HepG2 (cell line): ENCODE results near the gene SGO1. TPM values are rescaled to one million over a fixed set of nuclear protein-coding genes. Genes with fewer than 3 reads are reported as not detected.
A peak's percentile ranks its signal among the peaks of the same experiment; 100 is the strongest.

Source experiments
- CBX5 ChIP-seq: sonication (generic); formaldehyde crosslinking; IDR thresholded peaks from 2 replicates; pipeline ENCODE4 v1.4.0; 2020; ENCODE audit warnings: missing genetic modification reagents, borderline replicate concordance
- FOXK2 ChIP-seq: fragments of 450-650 bp; IDR thresholded peaks from 2 replicates; pipeline ENCODE4 v1.6.1; 2016
- GATAD2A ChIP-seq: IDR thresholded peaks from 2 replicates; pipeline ENCODE4 v1.6.1; 2016
- ISX ChIP-seq: sonication (generic); formaldehyde crosslinking; conservative IDR thresholded peaks from 2 replicates; pipeline ENCODE4 v1.5.0; 2020; ENCODE audit warnings: missing genetic modification reagents
- MBD4 ChIP-seq: IDR thresholded peaks from 2 replicates; pipeline ENCODE4 v1.6.1; 2012; ENCODE audit warnings: low read length, inconsistent platforms, borderline replicate concordance
- MIER3 ChIP-seq: IDR thresholded peaks from 2 replicates; pipeline ENCODE4 v1.6.1; 2016; ENCODE audit warnings: missing compliant biosample characterization, borderline replicate concordance
- NFIB ChIP-seq: sonication (generic); formaldehyde crosslinking; IDR thresholded peaks from 2 replicates; pipeline ENCODE4 v1.9.0; 2021; ENCODE audit warnings: missing genetic modification reagents, mild to moderate bottlenecking, borderline replicate concordance
- REXO4 ChIP-seq: sonication (generic); formaldehyde crosslinking; IDR thresholded peaks from 2 replicates; pipeline ENCODE4 v1.8.0; 2022; ENCODE audit warnings: missing genetic modification reagents, mild to moderate bottlenecking, borderline replicate concordance
- SRSF1 ChIP-seq: fragments of 200-400 bp; formaldehyde crosslinking; optimal IDR thresholded peaks from 2 replicates; pipeline ENCODE3; 2017; ENCODE audit warnings: mild to moderate bottlenecking, low read depth, low read length, moderate library complexity
- SRSF4 ChIP-seq: fragments of 200-400 bp; formaldehyde crosslinking; IDR thresholded peaks from one replicate; pipeline ENCODE4 v1.6.1; 2018; ENCODE audit warnings: mild to moderate bottlenecking, low read depth, low read length, moderate library complexity; ENCODE audit not compliant: poor library complexity, severe bottlenecking
- ZBTB38 ChIP-seq: sonication (generic); formaldehyde crosslinking; IDR thresholded peaks from 2 replicates; pipeline ENCODE4 v1.5.1; 2020; ENCODE audit warnings: mild to moderate bottlenecking, missing genetic modification reagents
- ZNF136 ChIP-seq: sonication (generic); formaldehyde crosslinking; IDR thresholded peaks from 2 replicates; pipeline ENCODE4 v1.8.1; 2022; ENCODE audit warnings: low read depth, mild to moderate bottlenecking, moderate library complexity, missing genetic modification reagents
- ZNF224 ChIP-seq: sonication (generic); formaldehyde crosslinking; IDR thresholded peaks from 2 replicates; pipeline ENCODE4 v1.5.0; 2020; ENCODE audit warnings: mild to moderate bottlenecking, missing genetic modification reagents
- ZNF543 ChIP-seq: sonication (generic); formaldehyde crosslinking; IDR thresholded peaks from 2 replicates; pipeline ENCODE4 v1.4.0; 2020; ENCODE audit warnings: mild to moderate bottlenecking, missing genetic modification reagents
- ZNF605 ChIP-seq: sonication (generic); formaldehyde crosslinking; IDR thresholded peaks from 2 replicates; pipeline ENCODE4 v1.8.0; 2022; ENCODE audit warnings: mild to moderate bottlenecking, missing genetic modification reagents
- ZNF616 ChIP-seq: sonication (generic); formaldehyde crosslinking; IDR thresholded peaks from 2 replicates; pipeline ENCODE4 v1.5.0; 2020; ENCODE audit warnings: low read depth, mild to moderate bottlenecking, missing genetic modification reagents
- ZNF850 ChIP-seq: sonication (generic); formaldehyde crosslinking; conservative IDR thresholded peaks from 2 replicates; pipeline ENCODE4 v1.9.0; 2021; ENCODE audit warnings: mild to moderate bottlenecking, missing genetic modification reagents
- polyA plus RNA-seq, 8 experiments: library from polyadenylated mRNA; depleted of rRNA in 3 of 8; stranded (reverse) in 7 of 8; unstranded in 1 of 8; fragments of >200 nt; fragmentation: Illumina TruSeq in 4 of 8; extraction: Trizol in 4 of 8; gene quantifications; 2 replicates each; pipeline versions ENCODE4 v1.2.1 to v1.2.3, GENCODE V29; 2011 to 2016; ENCODE audit warnings: low read depth in 4 of 8, missing spikeins in 1 of 8, mixed read lengths in 1 of 8; ENCODE audit not compliant: insufficient read depth in 1 of 8
- total RNA-seq, 5 experiments: library from RNA; depleted of rRNA; stranded (reverse); fragments of >200 nt; fragmentation: Illumina TruSeq; extraction: Trizol; gene quantifications; 2 replicates each; pipeline ENCODE4 v1.2.3, GENCODE V29; 2016; ENCODE audit warnings: low read depth in 1 of 5
- TF ChIP-seq, protein P1 (sequence below): fragments of 450-650 bp; IDR thresholded peaks from 2 replicates; pipeline ENCODE4 v1.6.1; 2017; ENCODE audit warnings: mild to moderate bottlenecking
- TF ChIP-seq, protein P2 (sequence below): fragments of 450-650 bp; IDR thresholded peaks from 2 replicates; pipeline ENCODE4 v1.6.1; 2016
- TF ChIP-seq, protein P3 (sequence below): sonication (generic); formaldehyde crosslinking; conservative IDR thresholded peaks from 2 replicates; pipeline ENCODE4 v1.4.0; 2020; ENCODE audit warnings: missing genetic modification reagents

The SGO1 gene
- total and polyA plus RNA-seq, 2 of the 13 experiments (the other 11 are each of a cell fraction or from before 2014, with no cell fraction given) = 2.1 to 16.1 TPM

DNA sequence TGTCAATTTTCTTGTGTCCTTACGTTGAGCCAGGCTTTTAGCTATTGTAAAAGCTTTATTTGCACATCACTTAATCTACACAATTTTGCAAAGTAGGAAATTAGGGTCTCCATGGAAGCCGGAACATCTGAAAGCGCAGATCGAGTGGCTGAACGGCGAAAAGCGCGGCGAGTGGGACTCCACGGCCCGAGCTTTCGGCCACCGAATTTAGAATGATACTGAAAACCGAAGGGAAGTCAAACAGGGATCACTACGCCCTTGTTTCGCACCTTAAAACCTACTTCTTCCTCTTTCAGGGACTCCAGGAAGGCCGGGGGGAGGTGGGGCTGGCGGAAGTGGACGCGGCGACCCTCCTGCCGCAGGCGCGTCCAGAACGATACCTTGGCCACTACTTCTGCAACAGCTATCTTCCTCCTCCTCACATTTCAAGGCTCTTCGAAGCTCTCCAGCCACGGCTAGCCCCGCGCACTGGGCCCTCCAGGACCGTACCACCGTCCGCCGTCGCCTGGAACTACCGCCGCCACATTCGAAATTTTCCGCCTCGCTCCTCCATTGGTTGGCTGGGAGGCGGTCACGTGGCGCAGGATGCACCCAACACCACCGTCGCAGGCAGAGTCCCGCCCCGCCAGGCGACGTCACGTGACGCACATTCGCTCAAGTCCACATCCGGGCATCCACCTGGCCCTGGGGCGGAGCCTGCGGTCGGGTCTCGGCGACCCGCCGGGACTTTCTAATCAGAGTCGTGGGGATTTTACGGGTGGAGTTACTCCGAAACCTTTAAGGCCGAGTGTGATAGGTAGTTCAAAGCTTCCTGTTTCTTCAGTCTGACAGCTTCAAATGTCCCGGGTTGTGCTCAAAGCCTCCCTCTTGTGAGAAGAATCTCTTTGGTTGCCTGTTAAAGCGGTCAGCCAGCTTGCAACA is at the start of gene SGO1 (continued):
- TF ChIP-seq, protein P1, sequence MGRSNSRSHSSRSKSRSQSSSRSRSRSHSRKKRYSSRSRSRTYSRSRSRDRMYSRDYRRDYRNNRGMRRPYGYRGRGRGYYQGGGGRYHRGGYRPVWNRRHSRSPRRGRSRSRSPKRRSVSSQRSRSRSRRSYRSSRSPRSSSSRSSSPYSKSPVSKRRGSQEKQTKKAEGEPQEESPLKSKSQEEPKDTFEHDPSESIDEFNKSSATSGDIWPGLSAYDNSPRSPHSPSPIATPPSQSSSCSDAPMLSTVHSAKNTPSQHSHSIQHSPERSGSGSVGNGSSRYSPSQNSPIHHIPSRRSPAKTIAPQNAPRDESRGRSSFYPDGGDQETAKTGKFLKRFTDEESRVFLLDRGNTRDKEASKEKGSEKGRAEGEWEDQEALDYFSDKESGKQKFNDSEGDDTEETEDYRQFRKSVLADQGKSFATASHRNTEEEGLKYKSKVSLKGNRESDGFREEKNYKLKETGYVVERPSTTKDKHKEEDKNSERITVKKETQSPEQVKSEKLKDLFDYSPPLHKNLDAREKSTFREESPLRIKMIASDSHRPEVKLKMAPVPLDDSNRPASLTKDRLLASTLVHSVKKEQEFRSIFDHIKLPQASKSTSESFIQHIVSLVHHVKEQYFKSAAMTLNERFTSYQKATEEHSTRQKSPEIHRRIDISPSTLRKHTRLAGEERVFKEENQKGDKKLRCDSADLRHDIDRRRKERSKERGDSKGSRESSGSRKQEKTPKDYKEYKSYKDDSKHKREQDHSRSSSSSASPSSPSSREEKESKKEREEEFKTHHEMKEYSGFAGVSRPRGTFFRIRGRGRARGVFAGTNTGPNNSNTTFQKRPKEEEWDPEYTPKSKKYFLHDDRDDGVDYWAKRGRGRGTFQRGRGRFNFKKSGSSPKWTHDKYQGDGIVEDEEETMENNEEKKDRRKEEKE = no peak
- TF ChIP-seq FOXK2 (no peak), MIER3 (0 out of 2 replicates have a peak, but pooled peaks have one; percentile 23), SRSF4 (no peak), REXO4 (CRISPR knock-in tag) (no peak), ZNF136 (CRISPR knock-in tag) (no peak), ZNF605 (CRISPR knock-in tag) (peak; percentile 72; the same call in 1 of the 2 replicates), ZNF850 (CRISPR knock-in tag) (0 out of 2 replicates have a peak, but pooled peaks have one; percentile 70), SRSF1 (peak; percentile 71), ZBTB38 (CRISPR knock-in tag) (peak; percentile 43; the same call in 1 of the 2 replicates), ZNF616 (CRISPR knock-in tag) (no peak), GATAD2A (CRISPR knock-in tag) (0 out of 2 replicates have a peak, but pooled peaks have one; percentile 30), ISX (CRISPR knock-in tag) (no peak), ZNF224 (CRISPR knock-in tag) (no peak), NFIB (CRISPR knock-in tag) (no peak), MBD4 (no peak), CBX5 (CRISPR knock-in tag) (peak; percentile 52; the same call in 1 of the 2 replicates), ZNF543 (CRISPR knock-in tag) (no peak)
- TF ChIP-seq, protein P2, sequence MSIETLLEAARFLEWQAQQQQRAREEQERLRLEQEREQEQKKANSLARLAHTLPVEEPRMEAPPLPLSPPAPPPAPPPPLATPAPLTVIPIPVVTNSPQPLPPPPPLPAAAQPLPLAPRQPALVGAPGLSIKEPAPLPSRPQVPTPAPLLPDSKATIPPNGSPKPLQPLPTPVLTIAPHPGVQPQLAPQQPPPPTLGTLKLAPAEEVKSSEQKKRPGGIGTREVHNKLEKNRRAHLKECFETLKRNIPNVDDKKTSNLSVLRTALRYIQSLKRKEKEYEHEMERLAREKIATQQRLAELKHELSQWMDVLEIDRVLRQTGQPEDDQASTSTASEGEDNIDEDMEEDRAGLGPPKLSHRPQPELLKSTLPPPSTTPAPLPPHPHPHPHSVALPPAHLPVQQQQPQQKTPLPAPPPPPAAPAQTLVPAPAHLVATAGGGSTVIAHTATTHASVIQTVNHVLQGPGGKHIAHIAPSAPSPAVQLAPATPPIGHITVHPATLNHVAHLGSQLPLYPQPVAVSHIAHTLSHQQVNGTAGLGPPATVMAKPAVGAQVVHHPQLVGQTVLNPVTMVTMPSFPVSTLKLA = peak; percentile 88
- TF ChIP-seq, protein P3, sequence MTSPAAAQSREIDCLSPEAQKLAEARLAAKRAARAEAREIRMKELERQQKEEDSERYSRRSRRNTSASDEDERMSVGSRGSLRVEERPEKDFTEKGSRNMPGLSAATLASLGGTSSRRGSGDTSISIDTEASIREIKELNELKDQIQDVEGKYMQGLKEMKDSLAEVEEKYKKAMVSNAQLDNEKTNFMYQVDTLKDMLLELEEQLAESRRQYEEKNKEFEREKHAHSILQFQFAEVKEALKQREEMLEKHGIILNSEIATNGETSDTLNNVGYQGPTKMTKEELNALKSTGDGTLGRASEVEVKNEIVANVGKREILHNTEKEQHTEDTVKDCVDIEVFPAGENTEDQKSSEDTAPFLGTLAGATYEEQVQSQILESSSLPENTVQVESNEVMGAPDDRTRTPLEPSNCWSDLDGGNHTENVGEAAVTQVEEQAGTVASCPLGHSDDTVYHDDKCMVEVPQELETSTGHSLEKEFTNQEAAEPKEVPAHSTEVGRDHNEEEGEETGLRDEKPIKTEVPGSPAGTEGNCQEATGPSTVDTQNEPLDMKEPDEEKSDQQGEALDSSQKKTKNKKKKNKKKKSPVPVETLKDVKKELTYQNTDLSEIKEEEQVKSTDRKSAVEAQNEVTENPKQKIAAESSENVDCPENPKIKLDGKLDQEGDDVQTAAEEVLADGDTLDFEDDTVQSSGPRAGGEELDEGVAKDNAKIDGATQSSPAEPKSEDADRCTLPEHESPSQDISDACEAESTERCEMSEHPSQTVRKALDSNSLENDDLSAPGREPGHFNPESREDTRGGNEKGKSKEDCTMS (CRISPR knock-in tag) = no peak
